ENCODE results near the gene CYP3A4.
"Not testable (repeated sequence)": the region's sequence is repeated elsewhere in the genome, so short reads cannot be mapped to it uniquely, and the experiment has no call there.

Gene CYP3A4

GRCh38 chr7:99748846-99749579 is 35.0 kb downstream of the CYP3A4 start:
- no peak for DNase-seq

DNA sequence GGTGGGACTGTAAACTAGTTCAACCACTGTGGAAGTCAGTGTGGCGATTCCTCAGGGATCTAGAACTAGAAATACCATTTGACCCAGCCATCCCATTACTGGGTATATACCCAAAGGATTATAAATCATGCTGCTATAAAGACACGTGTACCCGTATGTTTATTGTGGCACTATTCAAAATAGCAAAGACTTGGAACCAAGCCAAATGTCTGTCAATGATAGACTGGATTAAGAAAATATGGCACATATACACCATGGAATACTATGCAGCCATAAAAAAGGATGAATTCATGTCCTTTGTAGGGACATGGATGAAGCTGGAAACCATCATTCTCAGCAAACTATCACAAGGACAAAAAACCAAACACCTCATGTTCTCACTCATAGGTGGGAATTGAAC is 37.1 kb downstream of the CYP3A4 start:
- DNase-seq = not testable (repeated sequence)

DNA sequence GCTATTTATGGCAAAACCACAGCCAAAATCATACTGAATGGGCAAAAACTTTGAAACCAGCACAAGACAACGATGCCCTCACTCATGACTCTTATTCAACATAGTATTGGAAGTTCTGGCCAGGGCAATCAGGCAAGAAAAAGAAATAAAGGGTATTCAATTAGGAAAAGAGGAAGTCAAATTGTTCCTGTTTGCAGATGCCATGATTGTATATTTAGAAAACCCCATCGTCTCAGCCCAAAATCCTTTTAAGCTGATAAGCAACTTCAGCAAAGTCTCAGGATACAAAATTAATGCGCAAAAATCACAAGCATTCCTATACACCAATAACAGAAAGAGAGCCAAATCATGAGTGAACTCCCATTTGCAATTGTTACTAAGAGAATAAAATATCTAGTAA is 38.6 kb downstream of the CYP3A4 start:
- DNase-seq = not testable (repeated sequence)

- DNase-seq = no peak
Observed at GRCh38 chr7:99742737-99743394, 41.1 kb downstream of the CYP3A4 start.

- DNase-seq = no peak
Observed at GRCh38 chr7:99741441-99741795, 42.6 kb downstream of the CYP3A4 start.

DNA sequence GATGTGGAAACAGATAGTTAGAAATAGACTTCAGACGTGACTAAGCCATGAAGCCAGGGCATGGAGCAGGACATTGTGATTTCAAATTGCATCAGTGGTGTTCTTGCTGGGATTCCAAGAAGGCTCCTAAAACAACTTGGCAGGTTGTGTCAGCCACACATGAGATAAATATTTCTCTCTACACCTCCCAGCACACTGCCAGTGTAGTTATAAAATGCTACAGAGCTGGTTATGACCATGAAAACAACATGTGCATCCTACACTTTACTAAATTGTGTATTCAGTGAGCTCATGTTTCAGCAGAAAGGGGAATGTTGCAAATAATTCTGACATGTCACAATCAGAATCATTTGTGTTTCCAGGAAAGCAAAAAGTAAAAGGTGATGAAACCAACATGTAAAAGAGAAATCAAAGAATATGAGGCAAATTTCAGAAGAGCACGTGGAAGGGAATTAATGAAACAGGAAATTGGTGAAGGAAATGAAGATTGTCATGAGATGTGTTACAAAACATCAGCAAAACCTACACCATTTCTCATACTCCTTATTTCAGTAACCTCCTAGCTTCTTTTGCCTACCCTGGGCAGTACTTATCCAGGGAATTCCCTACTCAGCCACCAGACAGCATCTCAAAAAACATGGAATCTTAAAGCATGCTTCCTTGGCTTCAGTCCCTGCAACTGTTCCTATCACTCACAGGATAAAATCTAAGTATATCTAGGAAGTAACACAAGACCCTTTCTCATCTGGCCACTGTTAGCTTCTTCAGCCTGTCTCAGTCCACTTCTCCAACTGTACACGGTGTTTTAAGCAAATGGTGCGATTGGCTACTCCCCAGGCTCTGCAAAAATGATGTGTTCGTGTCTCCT is 43.2 kb downstream of the CYP3A4 start:
- DNase-seq = no peak

GRCh38 chr7:99739699-99740572 is 44.0 kb downstream of the CYP3A4 start:
- no peak for DNase-seq

- no peak for DNase-seq
Observed at GRCh38 chr7:99737726-99738125, 46.3 kb downstream of the CYP3A4 start.

DNA sequence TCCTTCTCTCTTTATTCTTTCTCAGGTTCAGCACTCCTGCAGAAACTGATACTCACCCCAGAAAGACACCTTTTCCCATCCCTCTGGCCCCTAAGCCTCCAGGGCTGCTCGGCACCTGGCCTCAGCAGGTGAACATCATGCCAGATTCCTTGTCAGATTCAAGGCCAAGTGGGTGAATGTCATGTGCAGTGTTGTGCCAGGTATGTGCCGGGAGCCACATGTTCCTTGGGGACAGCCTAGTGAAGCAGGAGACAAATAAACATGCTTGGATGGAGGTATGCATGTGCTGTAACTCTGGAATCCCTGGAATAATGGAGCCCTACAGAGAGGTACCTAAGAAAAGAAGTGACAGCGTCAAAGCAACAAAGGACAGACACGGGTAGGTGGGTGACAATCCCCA is 47.3 kb downstream of the CYP3A4 start:
- not testable (repeated sequence) for DNase-seq

- no peak for DNase-seq
Observed at GRCh38 chr7:99734987-99735386, 49.0 kb downstream of the CYP3A4 start, which contains the start of gene CYP3A7. TSS of gene CYP3A7 (minus strand) at chr7:99735196. CDS start at chr7:99735093, 103 bp downstream.

DNA sequence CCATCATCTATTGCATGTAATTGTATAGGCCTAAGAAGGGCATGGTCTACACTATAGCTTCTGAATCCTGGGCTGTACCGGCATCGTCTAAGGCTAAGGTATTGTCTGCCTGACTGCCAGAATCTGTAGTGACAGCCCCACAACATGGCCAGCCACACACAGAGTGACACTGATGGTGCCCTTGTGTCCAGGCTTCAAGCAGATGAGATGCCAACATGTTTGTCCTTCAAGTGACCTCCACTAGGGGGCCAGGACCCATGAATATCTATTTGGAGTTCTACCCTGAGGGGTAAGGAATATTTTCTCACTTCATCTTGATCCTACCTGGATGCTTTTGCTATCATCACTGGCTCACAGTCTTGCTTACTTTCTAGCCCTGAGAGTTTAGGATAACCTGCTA is 50.5 kb downstream of the CYP3A4 start:
- DNase-seq = no peak

- no peak for DNase-seq
Observed at GRCh38 chr7:99733003-99733402, 51.0 kb downstream of the CYP3A4 start.

- DNase-seq = no peak
Observed at GRCh38 chr7:99731638-99732374, 52.2 kb downstream of the CYP3A4 start.

GRCh38 chr7:99730992-99731391 is 53.0 kb downstream of the CYP3A4 start:
- DNase-seq = no peak

GRCh38 chr7:99730238-99730810 is 53.7 kb downstream of the CYP3A4 start:
- DNase-seq = no peak

GRCh38 chr7:99729486-99730237 is 54.3 kb downstream of the CYP3A4 start:
- DNase-seq = no peak

DNA sequence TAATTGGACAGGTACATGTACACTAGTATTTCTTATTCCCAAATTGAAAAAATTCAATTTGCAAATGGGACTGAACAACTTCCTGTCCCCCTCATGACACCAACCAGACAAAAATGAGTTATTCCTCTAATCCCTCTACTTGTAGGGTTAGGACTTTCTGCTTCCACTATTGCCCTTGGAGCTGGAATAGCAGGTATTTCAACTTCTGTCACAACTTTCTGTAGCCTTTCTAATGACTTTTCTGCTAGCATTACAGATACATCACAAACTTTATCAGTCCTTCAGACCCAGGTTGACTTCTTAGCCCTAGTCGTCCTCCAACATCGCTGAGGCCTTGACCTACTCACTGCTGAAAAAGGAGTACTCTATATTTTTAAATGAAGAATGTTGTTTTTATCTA is 55.4 kb downstream of the CYP3A4 start:
- DNase-seq = no peak

DNA sequence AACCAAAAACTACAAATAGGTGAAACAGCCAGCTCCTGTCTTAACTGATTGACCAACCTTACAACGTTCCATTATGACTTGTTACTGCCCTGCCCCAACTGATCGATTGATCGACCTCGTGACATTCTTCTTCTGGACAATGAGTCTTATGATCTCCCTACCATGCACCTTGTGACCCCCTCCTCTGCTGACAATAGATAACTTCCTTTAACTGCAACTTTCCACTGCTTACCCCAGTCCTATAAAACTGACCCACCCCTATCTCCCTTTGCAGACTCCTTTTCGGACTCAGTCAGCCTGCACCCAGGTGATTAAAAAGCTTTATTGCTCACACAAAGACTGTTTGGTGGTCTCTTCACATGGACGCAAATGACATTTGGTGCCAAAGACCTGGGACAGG is 60.8 kb downstream of the CYP3A4 start:
- not testable (repeated sequence) for DNase-seq

GRCh38 chr7:99720800-99721595 is 63.0 kb downstream of the CYP3A4 start:
- DNase-seq = no peak
